NT2/D1 (cell line): ENCODE results near the gene BCHE.

ENCODE experiments used
- DNase-seq: peaks from one replicate; pipeline ENCODE4 v3.0.0-alpha.2; 2011; ENCODE audit warnings: low read depth, low spot score
- H3K27me3 ChIP-seq: 2 replicates; pipeline ENCODE4 v1.6.0; 2011; ENCODE audit warnings: mild to moderate bottlenecking; ENCODE audit not compliant: insufficient read length, insufficient read depth
- H3K36me3 ChIP-seq: 2 replicates; pipeline ENCODE4 v1.6.1; 2011; ENCODE audit warnings: mild to moderate bottlenecking, low read length, mixed read lengths; ENCODE audit not compliant: insufficient read depth, insufficient read length
- H3K4me1 ChIP-seq: 2 replicates; pipeline ENCODE4 v1.5.1; 2011; ENCODE audit not compliant: insufficient read depth, insufficient read length
- H3K4me3 ChIP-seq: 2 replicates; pipeline ENCODE4 v1.5.1; 2011; ENCODE audit warnings: low read depth; ENCODE audit not compliant: insufficient read length
- H3K9ac ChIP-seq: 2 replicates; pipeline ENCODE4 v1.6.0; 2011; ENCODE audit warnings: low read depth; ENCODE audit not compliant: insufficient read length
- H3K9me3 ChIP-seq: 2 replicates; pipeline ENCODE4 v1.5.1; 2011; ENCODE audit warnings: mild to moderate bottlenecking, low read length; ENCODE audit not compliant: insufficient read depth
- SUZ12 ChIP-seq: IDR thresholded peaks from 2 replicates; pipeline ENCODE4 v1.6.1; 2011; ENCODE audit not compliant: insufficient read length, insufficient read depth; ENCODE audit errors: extremely low read depth
- YY1 ChIP-seq: IDR thresholded peaks from 2 replicates; pipeline ENCODE4 v1.6.1; 2011; ENCODE audit not compliant: insufficient read length, insufficient read depth
- ZNF274 ChIP-seq: IDR thresholded peaks from 2 replicates; pipeline ENCODE4 v1.6.1; 2011; ENCODE audit warnings: mild to moderate bottlenecking, low read depth, low read length

Gene BCHE

GRCh38 chr3:165868088-165868487 is 30.9 kb upstream of the BCHE start:
- Histone ChIP-seq H3K4me1 (no peaks in the 10 kb centered on the region), H3K27me3 (no peaks in the 10 kb centered on the region), H3K4me3 (no peak overlapping the region), H3K9ac (no peak overlapping the region), H3K9me3 (no peaks in the 10 kb centered on the region), H3K36me3 (no peaks in the 10 kb centered on the region)
- DNase-seq, result no peak
- no peak for TF ChIP-seq ZNF274
- no peak for TF ChIP-seq YY1
- no peak for TF ChIP-seq SUZ12

GRCh38 chr3:165859061-165859460 is 21.8 kb upstream of the BCHE start:
- Histone ChIP-seq H3K4me3 (no peak overlapping the region), H3K36me3 (no peaks in the 10 kb centered on the region), H3K4me1 (no peaks in the 10 kb centered on the region), H3K9me3 (no peaks in the 10 kb centered on the region), H3K9ac (no peak overlapping the region), H3K27me3 (no peaks in the 10 kb centered on the region)
- no peak for DNase-seq
- TF ChIP-seq ZNF274, result no peak

DNA sequence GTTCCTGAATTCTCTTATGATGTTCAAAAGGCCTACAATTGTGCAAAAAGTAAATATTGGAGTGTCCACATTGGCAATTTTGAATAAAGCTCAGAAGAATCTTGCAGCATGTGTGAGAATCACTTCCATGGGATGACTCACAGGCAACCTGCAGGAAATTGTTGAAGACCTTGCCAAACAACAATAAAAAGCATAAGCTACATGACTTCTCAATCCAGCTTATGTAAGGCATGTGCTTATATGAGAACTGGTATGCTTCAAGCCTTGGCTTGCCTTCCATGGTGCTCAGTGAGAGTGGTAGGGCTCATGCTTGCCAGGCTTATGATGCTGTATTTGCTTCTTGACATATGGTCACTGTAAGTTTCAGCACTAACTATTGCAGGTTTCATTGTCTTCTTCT is 18.4 kb upstream of the BCHE start:
- Histone ChIP-seq H3K36me3 (no peaks in the 10 kb centered on the region), H3K4me1 (no peaks in the 10 kb centered on the region), H3K27me3 (no peaks in the 10 kb centered on the region), H3K9me3 (no peaks in the 10 kb centered on the region), H3K9ac (no peak overlapping the region), H3K4me3 (no peak overlapping the region)
- DNase-seq, result no peak
- no peak for TF ChIP-seq SUZ12
- TF ChIP-seq ZNF274, result no peak
- no peak for TF ChIP-seq YY1

GRCh38 chr3:165854696-165855095 is 17.5 kb upstream of the BCHE start:
- H3K27me3 ChIP-seq, result no peaks in the 10 kb centered on the region
- no peak overlapping the region for H3K4me3 ChIP-seq
- no peak for DNase-seq
- no peaks in the 10 kb centered on the region for H3K36me3 ChIP-seq
- no peak overlapping the region for H3K9ac ChIP-seq
- TF ChIP-seq YY1 (no peak), ZNF274 (no peak), SUZ12 (no peak)
- H3K9me3 ChIP-seq, result no peaks in the 10 kb centered on the region
- no peaks in the 10 kb centered on the region for H3K4me1 ChIP-seq

DNA sequence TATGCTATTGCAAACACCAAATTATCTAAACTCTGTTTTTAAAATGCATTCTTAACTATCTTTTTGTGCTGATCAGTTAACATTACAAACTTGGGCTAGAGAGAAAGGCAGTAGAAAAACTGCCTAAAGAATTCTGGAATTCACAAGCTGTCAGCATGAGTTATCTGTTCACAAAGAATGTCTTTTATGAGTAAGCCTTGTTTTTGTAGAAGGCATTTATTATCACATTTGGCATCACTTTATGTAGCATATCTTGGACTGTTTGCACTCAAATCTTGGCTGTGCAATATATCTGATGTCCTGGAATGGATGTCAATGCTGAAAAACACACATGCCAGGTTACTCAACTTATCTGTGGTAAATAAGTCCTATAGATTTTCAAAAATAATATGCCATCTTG is 15.5 kb upstream of the BCHE start:
- no peak overlapping the region for H3K4me3 ChIP-seq
- H3K9me3 ChIP-seq, result no peaks in the 10 kb centered on the region
- H3K4me1 ChIP-seq, result no peaks in the 10 kb centered on the region
- H3K27me3 ChIP-seq, result no peaks in the 10 kb centered on the region
- TF ChIP-seq YY1 (no peak), SUZ12 (no peak), ZNF274 (no peak)
- H3K9ac ChIP-seq, result no peak overlapping the region
- no peaks in the 10 kb centered on the region for H3K36me3 ChIP-seq
- no peak for DNase-seq

DNA sequence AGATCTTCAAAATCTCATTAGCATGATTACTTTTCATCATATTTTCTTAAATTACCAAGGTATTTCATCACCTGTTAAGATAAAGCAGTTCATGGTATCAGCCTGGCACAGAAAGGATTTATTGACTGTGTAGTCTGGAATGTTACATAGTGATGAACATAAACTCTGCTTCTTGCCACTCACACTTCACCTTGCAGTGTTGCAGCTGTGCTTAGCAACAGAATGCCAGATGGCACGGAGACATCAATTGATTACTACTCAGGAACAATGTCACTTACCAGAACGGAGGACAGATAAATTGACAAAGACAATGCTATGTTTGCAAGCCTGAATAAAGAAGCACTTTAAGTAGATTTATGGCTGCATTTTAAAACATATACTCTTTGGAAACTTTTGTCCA is 15.0 kb upstream of the BCHE start:
- Histone ChIP-seq H3K9me3 (no peaks in the 10 kb centered on the region), H3K4me1 (no peaks in the 10 kb centered on the region), H3K27me3 (no peaks in the 10 kb centered on the region), H3K9ac (no peak overlapping the region), H3K36me3 (no peaks in the 10 kb centered on the region), H3K4me3 (no peak overlapping the region)
- no peak for DNase-seq
- TF ChIP-seq YY1 (no peak), ZNF274 (no peak), SUZ12 (no peak)

DNA sequence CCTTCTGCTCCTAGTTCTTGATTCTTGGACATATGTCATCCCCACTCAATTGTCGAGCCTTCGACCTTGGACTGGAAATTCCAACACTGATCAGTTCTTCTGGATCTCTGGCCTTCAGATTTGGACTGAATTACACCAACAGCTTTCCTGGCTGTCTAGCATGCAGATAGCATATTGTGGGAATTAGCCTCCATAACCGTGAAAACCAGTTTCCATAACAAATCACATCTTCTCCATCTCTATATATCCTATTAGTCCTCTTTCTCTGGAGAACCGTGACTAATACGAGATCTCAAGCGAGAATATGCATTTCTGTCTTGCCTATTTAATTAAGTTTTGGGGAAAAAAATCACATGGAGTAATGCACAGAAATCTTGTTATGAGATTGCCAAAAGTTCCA is 8.8 kb upstream of the BCHE start:
- H3K36me3 ChIP-seq, result no peaks in the 10 kb centered on the region
- H3K4me3 ChIP-seq, result no peak overlapping the region
- H3K9me3 ChIP-seq, result no peaks in the 10 kb centered on the region
- H3K9ac ChIP-seq, result no peak overlapping the region
- no peaks in the 10 kb centered on the region for H3K27me3 ChIP-seq
- no peak for TF ChIP-seq SUZ12
- TF ChIP-seq ZNF274, result no peak
- no peak for TF ChIP-seq YY1
- no peaks in the 10 kb centered on the region for H3K4me1 ChIP-seq
- no peak for DNase-seq
